K562 (cell line): ENCODE measurements around the gene RGS14. TPM values are rescaled to one million over a fixed set of nuclear protein-coding genes. Genes with fewer than 3 reads are reported as not detected.

ENCODE experiments used
- AFF4 ChIP-seq: sonication (generic); formaldehyde crosslinking; IDR thresholded peaks from 2 replicates; pipeline ENCODE4 v1.8.0; 2023; ENCODE audit warnings: mild to moderate bottlenecking, missing genetic modification reagents
- BRD9 ChIP-seq: fragments of 450-650 bp; IDR thresholded peaks from 2 replicates; pipeline ENCODE4 v1.6.1; 2018; ENCODE audit warnings: low read depth; ENCODE audit not compliant: partially characterized antibody
- EP300 ChIP-seq: IDR thresholded peaks from 2 replicates; pipeline ENCODE4 v1.6.1; 2012; ENCODE audit warnings: low read length, improper control_type of control experiment
- ETV5 ChIP-seq: sonication (generic); formaldehyde crosslinking; IDR thresholded peaks from 2 replicates; pipeline ENCODE4 v1.4.0; 2020; ENCODE audit warnings: low read depth, mild to moderate bottlenecking, missing genetic modification reagents
- KDM1A ChIP-seq, 2 experiments: fragments of 450-650 bp; IDR thresholded peaks; 2 replicates each; pipeline ENCODE4 v1.6.1; 2016; ENCODE audit warnings: mild to moderate bottlenecking in 2 of 2
- NFE2 ChIP-seq: IDR thresholded peaks from 2 replicates; pipeline ENCODE4 v1.6.1; 2014; ENCODE audit warnings: antibody characterized with exemption, low read depth
- NKRF ChIP-seq: fragments of 450-650 bp; IDR thresholded peaks from 2 replicates; pipeline ENCODE4 v1.6.1; 2016; ENCODE audit warnings: borderline replicate concordance
- NR2C1 ChIP-seq, 2 experiments: fragments of 450-650 bp; IDR thresholded peaks; 2 replicates each; pipeline ENCODE4 v1.6.1; 2017; ENCODE audit warnings: mild to moderate bottlenecking in 2 of 2, antibody characterized with exemption in 1 of 2, inconsistent platforms in 1 of 2, missing compliant biosample characterization in 1 of 2, missing genetic modification characterization in 1 of 2
- NR2C2 ChIP-seq, 2 experiments: fragments of 200-800 bp in 1 of 2; sonication (Bioruptor generic) in 1 of 2; sonication (generic) in 1 of 2; formaldehyde crosslinking in 1 of 2; IDR thresholded peaks; 2 replicates each; pipeline versions ENCODE4 v1.6.1 to v1.8.0; 2016 to 2022; ENCODE audit warnings: mild to moderate bottlenecking in 1 of 2, missing compliant biosample characterization in 1 of 2, missing genetic modification characterization in 1 of 2, missing genetic modification reagents in 1 of 2
- TCF3 ChIP-seq: sonication (generic); formaldehyde crosslinking; IDR thresholded peaks from 2 replicates; pipeline ENCODE4 v1.4.0; 2020; ENCODE audit warnings: mild to moderate bottlenecking, missing genetic modification reagents
- TEAD1 ChIP-seq, 2 experiments: fragments of 450-650 bp in 1 of 2; sonication (generic) in 1 of 2; formaldehyde crosslinking; IDR thresholded peaks; 2 replicates each; pipeline versions ENCODE4 v1.4.0 to v1.8.0; 2020 to 2022; ENCODE audit warnings: mild to moderate bottlenecking in 2 of 2, missing genetic modification reagents in 1 of 2
- THAP12 ChIP-seq: fragments of 250-450 bp; sonication (Bioruptor Pico); IDR thresholded peaks from 2 replicates; pipeline ENCODE4 v1.9.0; 2021; ENCODE audit warnings: mild to moderate bottlenecking, inconsistent platforms
- ZBTB8A ChIP-seq: fragments of 450-650 bp; IDR thresholded peaks from 2 replicates; pipeline ENCODE4 v1.6.1; 2018; ENCODE audit warnings: mild to moderate bottlenecking, moderate library complexity; ENCODE audit not compliant: partially characterized antibody
- ZNF24 ChIP-seq: fragments of 450-650 bp; IDR thresholded peaks from 2 replicates; pipeline ENCODE4 v1.6.1; 2016
- ZNF282 ChIP-seq: sonication (generic); formaldehyde crosslinking; IDR thresholded peaks from 2 replicates; pipeline ENCODE4 v1.8.1; 2023; ENCODE audit warnings: missing genetic modification reagents
- ZNF766 ChIP-seq: fragments of 200-800 bp; sonication (Bioruptor generic); conservative IDR thresholded peaks from 2 replicates; pipeline ENCODE4 v1.6.1; 2016; ENCODE audit warnings: missing genetic modification characterization, missing compliant biosample characterization
- ZNF830 ChIP-seq: fragments of 250-450 bp; sonication (Bioruptor Pico); IDR thresholded peaks from 2 replicates; pipeline ENCODE4 v1.5.0; 2021; ENCODE audit warnings: mild to moderate bottlenecking
- polyA plus RNA-seq, 8 experiments: library from polyadenylated mRNA; depleted of rRNA in 4 of 8; stranded (reverse) in 5 of 8; unstranded in 3 of 8; fragments of >200 nt; fragmentation: Nextera tagmentation in 2 of 8; fragmentation: Illumina TruSeq in 1 of 8; extraction: Ambion mirVana in 2 of 8; extraction: Trizol in 1 of 8; gene quantifications; 2 replicates each; pipeline versions ENCODE4 v1.2.1 to v1.2.3, GENCODE V29; 2011 to 2014; ENCODE audit warnings: inconsistent platforms in 1 of 8, missing spikeins in 1 of 8
- total RNA-seq, 7 experiments: library from RNA; depleted of rRNA in 6 of 7; stranded (reverse); fragments of >200 nt in 6 of 7; fragmentation: Illumina TruSeq in 2 of 7; extraction: Trizol in 2 of 7; gene quantifications; 2 replicates each; pipeline versions ENCODE4 v1.2.1 to v1.2.3, GENCODE V29; 2011 to 2021; ENCODE audit warnings: low replicate concordance in 1 of 7

RGS14 gene
- total and polyA plus RNA-seq, 9 of the 15 experiments (the other 6 are each of a cell fraction or from before 2014, with no cell fraction given), result 0.28 to 75.9 (median 34.5) TPM

- TF ChIP-seq BRD9 (no peak), EP300 (peak; percentile 11; the same call in 1 of the 2 replicates), ZNF282 (CRISPR knock-in tag) (no peak), TCF3 (CRISPR knock-in tag) (no peak; the same call in 1 of the 2 replicates), AFF4 (CRISPR knock-in tag) (peak; percentile 91; the same call in 1 of the 2 replicates), KDM1A (IDR thresholded peaks at IDR 0.05) (no peak), THAP12 (no peak), ZNF830 (CRISPR knock-in tag) (no peak), ETV5 (CRISPR knock-in tag) (peak; percentile 71), ZBTB8A (no peak), ZNF24 (0 out of 2 replicates have a peak, but pooled peaks have one; percentile 40), ZNF766 (CRISPR knock-in tag) (no peak; the same call in 1 of the 2 replicates), NR2C1 (IDR thresholded peaks at IDR 0.05) (peak; percentile 78), NR2C1 (tag; IDR thresholded peaks at IDR 0.05) (peak; percentile 56), NR2C2 (CRISPR knock-in tag; IDR thresholded peaks at IDR 0.05) (no peak), NR2C2 (tag; IDR thresholded peaks at IDR 0.05) (peak; percentile 84), NFE2 (peak; percentile 66), NKRF (peak; percentile 94), TEAD1 (CRISPR knock-in tag; IDR thresholded peaks at IDR 0.05) (peak in 1 of 2 experiments; percentile 76; a peak in 1 of 4 replicates)
Observed at GRCh38 chr5:177351392-177352329, 6.1 kb upstream of the RGS14 start, which contains the start of gene LMAN2 (continued).
